DMS114 treated with DMSO at 0.1 percent for 48 hours (cell line): Measurements from ENCODE around the gene RNF19B.
"Not testable (repeated sequence)": the region's sequence is repeated elsewhere in the genome, so short reads cannot be mapped to it uniquely, and the experiment has no call there.

Experiments used
- DNase-seq: peaks from one replicate; lab custom pipeline; 2025; ENCODE audit not compliant: unreplicated experiment; lab: John Stamatoyannopoulos, UW

RNF19B gene, protein sequence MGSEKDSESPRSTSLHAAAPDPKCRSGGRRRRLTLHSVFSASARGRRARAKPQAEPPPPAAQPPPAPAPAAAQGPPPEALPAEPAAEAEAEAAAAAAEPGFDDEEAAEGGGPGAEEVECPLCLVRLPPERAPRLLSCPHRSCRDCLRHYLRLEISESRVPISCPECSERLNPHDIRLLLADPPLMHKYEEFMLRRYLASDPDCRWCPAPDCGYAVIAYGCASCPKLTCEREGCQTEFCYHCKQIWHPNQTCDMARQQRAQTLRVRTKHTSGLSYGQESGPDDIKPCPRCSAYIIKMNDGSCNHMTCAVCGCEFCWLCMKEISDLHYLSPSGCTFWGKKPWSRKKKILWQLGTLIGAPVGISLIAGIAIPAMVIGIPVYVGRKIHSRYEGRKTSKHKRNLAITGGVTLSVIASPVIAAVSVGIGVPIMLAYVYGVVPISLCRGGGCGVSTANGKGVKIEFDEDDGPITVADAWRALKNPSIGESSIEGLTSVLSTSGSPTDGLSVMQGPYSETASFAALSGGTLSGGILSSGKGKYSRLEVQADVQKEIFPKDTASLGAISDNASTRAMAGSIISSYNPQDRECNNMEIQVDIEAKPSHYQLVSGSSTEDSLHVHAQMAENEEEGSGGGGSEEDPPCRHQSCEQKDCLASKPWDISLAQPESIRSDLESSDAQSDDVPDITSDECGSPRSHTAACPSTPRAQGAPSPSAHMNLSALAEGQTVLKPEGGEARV

DNA sequence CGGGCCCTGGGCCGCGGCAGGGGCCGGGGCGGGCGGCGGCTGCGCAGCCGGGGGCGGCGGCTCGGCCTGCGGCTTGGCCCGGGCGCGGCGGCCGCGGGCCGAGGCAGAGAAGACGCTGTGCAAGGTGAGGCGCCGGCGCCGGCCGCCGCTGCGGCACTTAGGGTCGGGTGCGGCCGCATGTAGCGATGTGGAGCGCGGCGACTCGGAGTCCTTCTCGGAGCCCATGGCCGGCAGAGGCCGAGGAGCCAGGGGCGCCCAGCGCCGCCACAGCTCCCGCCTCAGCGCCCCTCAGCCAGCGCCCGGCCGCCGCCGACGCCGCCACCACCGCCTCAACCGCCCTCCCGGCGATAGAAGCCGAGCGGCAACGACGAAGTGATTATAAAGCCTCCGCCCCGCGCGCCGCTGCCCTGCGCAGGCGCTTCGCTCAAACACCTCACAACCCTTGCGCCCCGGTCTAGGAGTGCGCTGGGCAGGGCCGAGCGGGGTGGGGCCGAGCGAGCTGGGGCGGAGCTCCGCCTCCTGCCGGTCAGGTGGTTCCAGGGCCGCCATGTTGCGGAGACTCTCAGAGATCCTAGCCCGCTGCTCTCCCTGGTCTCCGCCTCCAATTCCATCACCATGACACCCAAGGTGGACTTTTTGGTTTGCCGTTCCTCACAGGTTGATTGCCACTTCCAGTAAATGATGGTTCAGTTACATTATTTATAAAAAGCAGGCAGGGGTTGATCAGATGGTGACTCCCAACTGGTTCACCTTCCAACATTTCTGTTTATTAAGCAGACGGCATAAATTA lies at the start of gene RNF19B:
TSS of gene RNF19B (minus strand) at position 349 of the 790 bp plus-strand sequence. CDS start at position 225, 124 bp downstream.
- DNase-seq: peak; percentile 89

DNA sequence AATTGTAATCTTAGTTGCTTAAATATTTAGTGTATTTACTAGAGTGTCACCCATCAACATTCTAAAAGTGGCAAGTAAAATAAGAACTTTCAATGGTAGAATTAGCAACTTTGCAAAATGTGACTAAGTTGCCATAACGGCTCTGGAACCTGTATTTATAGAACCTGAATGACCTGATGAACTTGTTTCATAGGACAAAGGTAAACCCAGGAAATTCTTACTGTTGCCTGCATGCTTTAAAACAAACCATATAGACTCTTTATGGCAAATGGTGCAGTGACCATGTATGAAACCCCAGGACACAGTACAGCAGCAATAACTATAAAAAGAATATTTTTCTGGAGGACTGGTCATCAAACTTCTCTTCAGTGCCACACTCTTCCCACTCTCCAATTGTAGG lies 49.2 kb upstream of the RNF19B start:
- no peak for DNase-seq

DNA sequence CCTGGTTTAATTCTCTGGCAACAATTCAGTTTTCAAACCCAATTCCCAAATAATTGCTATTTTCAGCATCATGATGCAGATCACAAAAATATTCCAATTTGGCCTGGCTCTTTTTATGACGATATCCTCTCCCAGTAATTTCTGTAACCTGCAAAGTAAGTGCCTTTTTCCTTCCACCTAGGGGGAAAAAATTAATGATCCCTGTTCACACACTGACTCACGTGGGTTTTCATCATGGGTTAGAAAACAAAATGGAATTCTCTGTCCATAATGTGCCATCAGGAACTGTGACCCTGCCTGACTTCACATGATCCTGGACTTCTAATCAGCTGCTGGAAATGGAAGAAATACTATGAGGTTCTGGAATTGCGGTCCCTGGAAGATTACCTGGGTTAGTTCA lies 47.6 kb upstream of the RNF19B start:
- no peak for DNase-seq

DNA sequence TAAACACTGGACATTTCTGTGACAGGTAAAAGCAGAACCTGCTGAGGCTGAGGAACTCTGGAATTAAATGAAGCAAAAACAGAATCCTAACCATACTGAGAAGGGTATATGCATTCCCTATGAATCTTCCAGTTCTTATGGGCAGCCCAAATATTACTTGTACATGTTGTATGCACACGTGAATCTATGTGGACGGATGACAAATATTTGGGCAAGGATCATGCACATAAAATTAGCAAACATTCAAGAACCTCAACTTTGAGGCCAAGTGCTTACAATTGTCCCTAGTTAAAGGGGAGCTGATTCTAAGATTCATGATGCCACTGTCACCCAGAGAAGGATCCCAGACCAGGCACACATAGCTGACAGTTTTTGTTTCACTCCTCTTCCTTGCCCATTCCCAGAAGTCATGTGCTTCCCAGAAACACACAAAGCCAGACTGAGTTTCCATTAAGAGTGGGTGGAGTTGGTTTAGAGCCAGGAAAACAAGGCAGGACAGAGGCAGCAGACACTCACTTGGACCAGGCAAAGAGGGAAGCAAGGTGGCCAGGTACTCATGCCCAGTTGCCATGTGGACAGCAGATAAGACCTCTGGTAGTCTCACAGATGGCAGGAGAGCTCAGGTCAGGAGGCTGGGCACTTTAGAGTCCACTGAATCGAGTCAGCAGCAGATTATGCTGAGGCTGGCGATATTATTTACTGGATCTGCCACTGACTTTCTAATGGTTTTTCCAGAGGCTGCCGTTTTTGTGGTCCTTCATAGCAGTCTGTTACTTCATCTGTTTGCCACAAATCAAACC lies 46.5 kb upstream of the RNF19B start:
- no peak for DNase-seq

DNA sequence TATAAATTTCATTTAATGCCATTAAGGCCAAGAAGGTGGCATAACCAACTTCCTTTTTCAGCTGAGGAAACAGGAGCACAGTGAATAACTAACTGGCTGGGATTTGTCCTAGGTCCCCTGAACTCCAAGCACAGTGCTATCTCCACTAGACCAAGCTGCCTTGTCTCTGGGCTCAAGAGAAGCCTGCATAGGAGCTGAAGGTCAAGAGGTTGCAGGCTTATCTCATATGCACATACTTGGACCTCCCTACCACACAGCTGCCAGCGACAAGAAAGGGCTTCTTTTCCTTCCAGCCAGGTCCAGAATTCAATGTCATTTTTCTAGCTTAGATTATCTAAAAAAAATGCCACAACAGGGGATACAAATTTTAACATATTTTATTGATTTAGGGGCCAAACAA lies 45.0 kb upstream of the RNF19B start:
- no peak for DNase-seq

DNA sequence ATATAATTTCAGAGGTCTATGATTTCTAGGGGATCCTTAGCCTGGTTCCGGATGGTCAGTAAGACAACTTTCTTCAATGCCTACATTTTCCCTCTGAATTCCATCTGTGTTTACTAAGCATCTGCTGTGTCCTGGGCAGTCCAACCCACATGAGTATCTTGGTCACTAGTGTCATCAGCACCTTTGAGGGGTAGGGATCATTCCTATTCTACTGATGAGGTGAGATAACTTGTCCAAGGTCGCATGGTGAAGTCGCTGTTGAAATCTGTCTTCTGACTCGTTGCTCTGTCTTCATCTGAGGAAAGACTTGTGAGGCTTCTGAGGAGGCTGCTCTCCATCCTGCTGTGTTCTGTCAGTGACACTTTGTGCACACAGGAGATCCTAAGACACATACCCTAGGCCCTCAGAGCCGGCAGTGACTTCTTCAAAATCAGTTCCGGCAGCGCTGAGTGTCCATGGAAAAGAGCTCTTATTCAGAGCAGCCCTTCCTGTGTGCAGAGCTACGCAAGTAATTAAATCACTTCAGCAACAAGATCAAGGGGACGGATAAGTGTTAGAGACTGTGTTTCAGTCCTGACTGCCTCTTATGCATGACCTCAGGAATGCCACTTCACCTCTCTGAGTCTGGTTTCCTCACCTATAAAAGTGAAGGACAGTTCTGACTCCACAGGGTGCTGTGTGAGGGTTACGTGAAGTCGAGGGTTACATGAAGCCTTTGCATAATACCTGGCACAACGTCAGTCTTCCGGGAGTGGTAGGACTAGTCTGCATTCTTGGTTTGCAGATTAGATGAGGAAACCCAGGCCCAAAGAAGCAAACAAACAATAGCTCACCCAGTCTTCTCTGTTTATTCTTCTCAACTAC lies 43.7 kb upstream of the RNF19B start:
- no peak for DNase-seq

DNA sequence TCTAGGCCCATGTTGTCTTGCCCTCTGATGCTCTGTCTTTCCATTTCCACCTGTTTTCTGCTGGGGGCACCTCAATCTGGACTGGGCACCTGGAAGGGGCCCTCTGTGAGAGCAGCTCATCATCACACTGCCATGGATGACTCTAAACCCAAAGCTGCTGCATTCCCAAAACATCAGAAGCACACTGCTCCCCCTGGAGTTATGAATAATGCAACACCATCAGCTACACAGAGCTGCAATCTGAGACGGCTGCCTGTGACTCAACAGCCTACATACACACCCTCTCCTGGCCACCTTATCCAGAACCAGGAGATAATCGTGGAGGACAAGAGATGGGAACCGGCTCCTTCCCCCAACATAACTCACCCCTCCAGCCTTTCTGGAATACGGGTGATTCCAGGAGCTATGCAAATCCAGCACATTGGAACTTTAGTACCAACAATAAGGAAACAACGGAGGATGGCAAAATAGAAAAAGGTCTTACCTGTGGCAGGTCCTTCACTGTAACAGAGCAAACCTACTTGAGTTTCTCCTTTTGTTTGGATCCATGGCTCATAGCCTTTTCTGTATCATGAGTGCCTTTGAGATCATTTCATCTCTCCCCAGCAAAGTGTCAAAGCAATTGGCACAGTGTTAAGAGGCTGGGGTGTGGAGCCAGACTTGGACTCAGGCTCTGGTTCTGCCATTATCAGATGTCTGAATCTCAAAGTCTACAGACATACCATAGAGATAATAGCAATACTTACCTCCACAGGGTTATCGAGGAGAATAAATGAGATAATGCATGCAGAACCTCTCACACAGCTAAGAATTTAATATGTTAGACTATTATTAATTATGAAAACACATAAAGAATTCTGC lies 42.8 kb upstream of the RNF19B start:
- DNase-seq: peak; percentile 34

DNA sequence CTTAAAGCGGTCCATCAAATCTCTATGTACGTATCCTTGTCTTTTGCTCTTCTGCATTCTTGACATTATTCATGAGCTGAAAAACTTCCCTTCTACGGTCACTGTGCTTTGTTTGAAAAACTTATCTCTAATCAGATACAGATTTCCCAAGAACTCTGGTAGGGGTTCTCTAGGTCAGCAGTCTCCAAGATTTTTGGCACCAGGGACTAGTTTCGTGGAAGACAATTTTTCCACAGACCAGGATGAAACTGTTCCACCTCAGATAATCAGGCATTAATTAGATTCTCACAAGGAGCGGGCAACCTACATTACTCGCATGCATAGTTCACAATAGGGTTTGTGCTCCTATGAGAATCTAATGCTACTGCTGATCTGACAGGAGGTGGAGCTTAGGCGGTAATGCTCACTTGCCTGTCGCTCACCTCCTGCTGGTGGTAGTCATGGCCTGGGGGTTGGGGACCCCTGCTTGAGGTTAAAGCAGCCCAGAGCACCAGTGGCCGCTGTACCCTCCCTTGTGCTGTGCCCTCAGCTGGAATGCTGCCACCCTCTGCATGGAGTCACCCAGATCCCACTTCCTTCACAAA lies 41.3 kb upstream of the RNF19B start:
- DNase-seq: no peak

DNA sequence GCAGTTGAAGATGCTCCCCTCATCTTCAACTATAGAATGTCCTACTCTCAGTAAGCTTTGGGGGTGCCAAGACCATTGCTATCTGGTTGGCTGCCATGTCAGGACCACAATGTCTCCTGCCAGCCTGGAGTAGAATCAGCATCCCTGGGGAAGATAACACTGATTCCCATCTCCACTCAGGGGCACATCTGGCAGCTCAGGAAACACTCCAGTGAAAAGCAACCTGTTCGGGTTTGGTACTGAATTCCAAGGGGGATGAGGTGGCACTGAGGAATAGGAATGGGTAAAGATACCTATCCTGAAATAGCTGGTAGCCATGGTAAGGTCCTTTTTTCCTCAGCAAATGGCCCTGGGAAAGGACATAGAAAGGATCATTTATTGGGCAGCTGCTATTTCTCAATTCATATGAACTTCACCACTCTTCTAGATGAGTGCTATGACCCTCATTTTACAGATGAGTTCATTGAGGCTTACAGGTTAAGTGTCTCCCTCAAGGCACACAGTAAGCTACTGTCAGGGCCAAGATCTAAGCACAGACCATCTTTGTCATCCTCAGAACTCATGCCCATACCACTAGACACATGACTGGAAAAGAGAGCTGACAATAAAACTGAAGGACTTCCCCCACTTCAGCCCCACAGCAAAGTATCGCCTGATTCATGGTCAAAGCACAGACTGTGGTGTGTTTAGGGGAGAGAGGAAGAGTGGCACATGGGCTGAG lies 40.7 kb upstream of the RNF19B start:
- DNase-seq: no peak

DNA sequence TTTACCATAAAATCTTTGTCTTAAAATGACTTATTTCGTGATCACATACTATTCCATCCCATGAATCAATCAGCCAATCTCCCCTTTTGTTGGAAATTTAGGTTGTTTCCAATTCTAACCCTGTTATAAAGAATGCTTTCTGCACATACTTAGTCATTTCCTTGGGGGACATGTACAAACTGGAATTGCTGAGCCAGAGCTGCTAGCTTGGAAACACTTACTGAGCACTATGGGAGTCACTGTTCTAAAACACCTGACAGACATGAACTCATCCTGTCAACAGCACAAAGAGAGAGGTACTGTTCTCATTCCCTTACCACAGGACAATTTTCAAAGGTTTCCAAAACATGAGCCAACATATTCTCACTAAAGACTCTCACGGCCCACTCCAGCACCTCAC lies 40.0 kb upstream of the RNF19B start:
- no peak for DNase-seq

DNA sequence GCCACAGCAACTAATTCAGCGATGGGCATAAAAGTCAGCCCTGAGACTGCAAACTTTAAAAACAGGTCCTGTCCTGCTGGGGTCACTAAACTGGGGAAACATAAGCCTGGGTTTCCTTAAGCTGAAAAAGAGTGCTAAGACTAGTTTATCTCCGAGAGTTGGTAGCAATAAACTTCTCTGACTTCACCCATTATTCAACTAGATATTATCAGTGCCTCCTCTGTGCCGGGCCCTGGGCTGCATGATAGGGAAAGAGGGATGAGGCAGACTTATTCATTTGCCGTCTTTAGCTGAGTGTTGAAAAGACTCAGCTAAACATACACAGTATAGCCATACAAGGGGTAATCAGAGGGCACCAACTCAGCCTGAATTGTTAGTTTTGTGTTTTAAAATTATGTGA lies 39.0 kb upstream of the RNF19B start:
- no peak for DNase-seq

DNA sequence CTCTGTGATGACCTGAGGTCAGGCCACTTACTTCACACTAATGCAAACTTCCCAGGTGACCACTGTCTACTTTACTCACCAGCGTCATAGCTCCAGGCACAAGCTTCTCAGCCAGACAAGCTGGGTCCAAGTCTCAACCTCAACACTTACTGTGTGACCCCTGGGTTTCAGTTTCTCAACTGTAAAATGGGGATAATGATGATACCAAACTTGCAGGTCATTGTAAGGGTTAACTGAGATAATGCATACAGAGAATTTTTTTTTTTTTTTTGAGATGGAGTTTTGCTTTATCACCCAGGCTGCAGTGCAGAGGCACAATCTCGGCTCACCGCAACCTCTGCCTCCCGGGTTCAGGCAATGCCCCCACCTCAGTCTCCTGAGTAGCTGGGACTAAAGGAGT lies 37.4 kb upstream of the RNF19B start:
- no peak for DNase-seq

DNA sequence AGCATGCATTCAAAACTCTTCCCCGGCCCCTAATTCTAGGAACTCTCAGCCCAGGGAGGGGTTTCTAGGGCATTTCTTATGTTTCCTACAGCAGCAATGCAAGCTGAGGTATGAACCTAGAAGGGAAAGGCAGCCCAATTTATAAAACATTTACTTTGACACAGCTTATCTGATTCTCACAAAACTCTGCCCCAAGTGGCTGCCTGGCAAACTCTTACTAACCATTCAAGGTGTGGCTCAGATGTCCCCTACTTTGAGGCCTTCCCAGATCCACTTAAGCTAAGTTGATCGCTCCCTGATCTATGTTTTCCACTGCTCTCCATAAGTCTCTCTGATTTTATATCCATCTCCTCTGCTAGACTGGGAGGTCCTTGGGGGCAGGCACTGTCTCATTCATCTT lies 36.7 kb upstream of the RNF19B start:
- DNase-seq: no peak

DNA sequence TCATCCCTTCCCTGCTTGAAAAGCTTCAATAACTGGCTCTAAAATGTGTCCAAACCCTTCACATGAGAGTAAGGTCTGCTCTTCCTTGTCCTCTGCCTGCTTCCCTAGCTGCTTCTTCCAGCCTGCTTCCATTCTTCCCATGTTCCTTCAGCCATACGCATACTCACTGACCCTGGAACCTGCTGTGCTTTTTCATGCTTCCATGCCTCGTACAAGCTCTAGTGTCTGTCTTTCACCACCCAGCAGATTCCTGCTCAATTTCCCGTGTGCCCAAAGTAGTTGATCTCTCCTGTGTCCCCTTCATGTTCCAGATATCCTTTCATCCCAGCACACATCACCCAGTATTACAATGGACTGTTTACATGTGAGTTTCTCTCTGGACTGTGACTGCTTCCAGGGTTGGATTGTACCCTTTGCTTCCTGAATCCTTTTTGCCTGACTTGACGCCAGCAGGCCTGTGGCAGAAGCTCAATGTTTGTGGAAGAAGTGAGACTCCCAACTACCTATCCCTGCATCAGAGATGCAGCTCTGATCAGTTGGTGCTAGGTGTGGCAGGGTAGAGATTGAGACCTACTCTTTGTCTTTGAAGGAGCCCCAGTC lies 35.9 kb upstream of the RNF19B start:
- DNase-seq: no peak

DNA sequence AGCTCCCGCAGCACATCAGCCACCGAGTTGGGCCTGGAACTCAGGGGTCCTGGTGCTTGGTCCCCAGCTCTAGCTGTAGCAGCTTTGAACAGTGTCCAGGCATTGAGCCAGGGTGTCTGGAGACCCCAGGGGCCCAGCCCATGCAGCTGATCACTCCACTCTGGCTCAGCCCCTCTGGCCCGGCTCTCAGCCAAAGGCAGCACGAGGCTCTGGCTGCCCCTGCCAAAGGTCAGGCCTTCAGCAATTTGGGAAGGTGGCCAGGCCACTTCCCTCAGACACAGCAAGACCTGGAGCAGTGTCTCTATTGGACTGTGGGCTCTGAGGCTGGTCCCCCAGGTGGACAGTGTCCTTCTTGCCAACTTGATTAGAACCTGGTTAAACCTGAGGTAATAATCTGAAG lies 34.4 kb upstream of the RNF19B start:
- DNase-seq: no peak

DNA sequence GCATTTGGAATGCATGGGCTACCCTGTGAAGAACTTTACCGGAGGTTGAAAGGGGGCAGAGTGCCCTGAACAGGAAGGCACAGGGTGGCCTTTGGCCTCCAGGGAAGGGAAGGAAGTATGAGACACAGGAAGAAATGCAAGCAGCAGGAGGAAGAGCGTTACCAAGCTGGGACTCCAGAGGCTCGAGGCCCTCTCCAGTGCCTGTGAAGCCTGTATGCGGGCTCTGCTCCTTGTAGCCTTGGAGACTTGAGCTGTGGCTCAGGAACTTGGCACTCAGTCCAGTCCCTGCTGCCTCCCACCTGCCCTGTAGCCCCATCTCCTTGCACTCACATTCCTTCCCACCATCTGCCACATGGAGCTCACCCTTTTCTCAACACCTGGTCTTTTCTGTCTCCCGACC lies 33.5 kb upstream of the RNF19B start:
- no peak for DNase-seq

DNA sequence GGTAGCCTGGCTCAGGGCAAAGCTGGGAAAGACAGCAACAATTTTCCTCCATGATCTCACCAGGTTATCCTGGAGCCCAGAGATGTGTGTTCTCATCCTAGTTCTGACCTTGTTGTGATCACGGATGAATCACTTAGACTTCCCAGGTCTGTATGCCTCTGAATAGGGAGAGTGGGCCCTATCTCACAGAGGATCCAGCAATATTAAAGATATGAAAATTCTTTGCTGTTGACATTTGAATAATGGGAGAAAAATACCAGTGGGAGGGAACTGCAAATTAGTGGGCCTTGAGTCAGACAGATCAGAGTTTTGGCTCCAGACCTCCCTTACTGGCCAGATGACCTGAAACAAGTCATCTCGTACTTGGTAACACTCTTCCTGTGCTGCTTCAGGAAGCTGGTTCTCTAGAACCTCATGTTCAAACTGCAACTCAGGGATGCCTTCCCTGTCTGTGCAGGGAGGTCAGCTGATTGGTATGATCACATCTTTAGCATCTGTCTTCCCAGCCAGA lies 32.8 kb upstream of the RNF19B start:
- no peak for DNase-seq

DNA sequence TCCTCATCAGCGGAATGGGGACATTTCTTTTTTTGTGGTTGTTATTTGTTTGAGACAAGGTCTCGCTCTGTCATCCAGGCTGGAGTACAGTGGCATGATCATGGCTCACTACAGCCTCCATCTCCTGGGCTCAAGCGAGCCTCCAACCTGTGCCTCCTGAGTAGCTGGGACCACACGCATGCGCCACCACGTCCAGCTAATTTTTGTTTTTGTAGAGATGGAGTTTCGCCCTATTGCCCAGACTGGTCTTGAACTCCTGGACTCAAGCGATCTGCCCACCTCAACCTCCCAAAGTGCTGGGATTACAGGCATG lies 28.7 kb upstream of the RNF19B start:
- not testable (repeated sequence) for DNase-seq
